Smooth muscle cell (in vitro differentiated cells): ENCODE data around the gene CRADD. TPM values are rescaled to one million over a fixed set of nuclear protein-coding genes. Genes with fewer than 3 reads are reported as not detected.

Source experiments
- DNase-seq: peaks from one replicate; lab custom pipeline; 2025; ENCODE audit not compliant: unreplicated experiment; lab: John Stamatoyannopoulos, UW
- H2AFZ ChIP-seq: fragments of 200-600 bp; sonication (generic); 2 replicates; pipeline ENCODE4 v1.6.0; 2016; ENCODE audit warnings: antibody characterized with exemption, low read depth, mild to moderate bottlenecking
- H3F3A ChIP-seq: fragments of 200-600 bp; sonication (generic); 2 replicates; pipeline ENCODE4 v1.6.0; 2017; ENCODE audit warnings: antibody characterized with exemption, low read depth
- H3K27ac ChIP-seq: fragments of 200-600 bp; sonication (generic); 2 replicates; pipeline ENCODE4 v1.5.1; 2016; ENCODE audit warnings: low read depth, mild to moderate bottlenecking
- H3K27me3 ChIP-seq: fragments of 200-600 bp; sonication (generic); 2 replicates; pipeline ENCODE4 v1.6.1; 2016; ENCODE audit warnings: low read depth, mild to moderate bottlenecking
- H3K36me3 ChIP-seq: fragments of 200-600 bp; sonication (generic); 2 replicates; pipeline ENCODE4 v1.5.1; 2016; ENCODE audit warnings: low read depth
- H3K4me1 ChIP-seq: fragments of 200-600 bp; sonication (generic); 2 replicates; pipeline ENCODE4 v1.5.1; 2016; ENCODE audit warnings: low read depth
- H3K4me2 ChIP-seq: fragments of 200-600 bp; sonication (generic); 2 replicates; pipeline ENCODE4 v1.6.0; 2016; ENCODE audit warnings: mild to moderate bottlenecking
- H3K4me3 ChIP-seq: fragments of 200-600 bp; sonication (generic); 2 replicates; pipeline ENCODE4 v1.5.1; 2016; ENCODE audit warnings: mild to moderate bottlenecking
- H3K79me2 ChIP-seq: fragments of 200-600 bp; sonication (generic); 2 replicates; pipeline ENCODE4 v1.6.0; 2016; ENCODE audit warnings: low read depth, mild to moderate bottlenecking
- H3K9ac ChIP-seq: fragments of 200-600 bp; sonication (generic); 2 replicates; pipeline ENCODE4 v1.6.0; 2016; ENCODE audit warnings: low read depth
- H3K9me3 ChIP-seq: fragments of 200-600 bp; sonication (generic); replicated peaks from 2 replicates; pipeline ENCODE4 v1.5.1; 2016; ENCODE audit warnings: low read depth
- H4K20me1 ChIP-seq: fragments of 200-600 bp; sonication (generic); 2 replicates; pipeline ENCODE4 v1.6.0; 2016; ENCODE audit warnings: low read depth
- CTCF ChIP-seq: fragments of 200-600 bp; sonication (generic); IDR thresholded peaks from 2 replicates; pipeline ENCODE4 v1.5.1; 2017; ENCODE audit warnings: borderline replicate concordance, mild to moderate bottlenecking, antibody characterized with exemption; ENCODE audit not compliant: insufficient read depth, poor library complexity, severe bottlenecking
- WGBS: methylation state at CpG from one replicate; pipeline ENCODE4 v1.1.7; 2016; ENCODE audit warnings: low lambda C conversion rate; 5-methylcytosine and 5-hydroxymethylcytosine counted together
- polyA plus RNA-seq: library from polyadenylated mRNA; unstranded; fragments of >200 nt; fragmentation: Nextera tagmentation; extraction: Ambion mirVana; gene quantifications from 2 replicates; pipeline ENCODE4 v1.2.1, GENCODE V29; 2016
- total RNA-seq: library from RNA; depleted of rRNA; stranded (reverse); fragments of >200 nt; gene quantifications from 2 replicates; pipeline ENCODE4 v1.2.3, GENCODE V29; 2014

Gene CRADD
- total and polyA plus RNA-seq, 2 experiments from 2014 or later: 10.7 to 28.6 TPM

- DNase-seq: no peak
- WGBS: 44% methylated on average over 1 of the region's 1 CpG
- H3K36me3 ChIP-seq: no peaks in the 10 kb centered on the region
- TF ChIP-seq CTCF: no peak
- H3K27me3 ChIP-seq: no peaks in the 10 kb centered on the region
- no peaks in the 10 kb centered on the region for H3K4me1 ChIP-seq
- H3K4me2 ChIP-seq: no peak overlapping the region
- H3K9me3 ChIP-seq: no peaks in the 10 kb centered on the region
- no peaks in the 10 kb centered on the region for H4K20me1 ChIP-seq
- H3F3A ChIP-seq: no peaks in the 10 kb centered on the region
- no peak overlapping the region for H2AFZ ChIP-seq
- H3K4me3 ChIP-seq: no peak overlapping the region
- H3K9ac ChIP-seq: no peak overlapping the region
- no peak overlapping the region for H3K27ac ChIP-seq
- no peaks in the 10 kb centered on the region for H3K79me2 ChIP-seq
Measured at GRCh38 chr12:93880853-93881522, 203.8 kb downstream of the CRADD start.

GRCh38 chr12:93882763-93883162 is 205.6 kb downstream of the CRADD start:
- no peaks in the 10 kb centered on the region for H3K36me3 ChIP-seq
- H4K20me1 ChIP-seq: no peaks in the 10 kb centered on the region
- H3K27ac ChIP-seq: no peak overlapping the region
- no peaks in the 10 kb centered on the region for H3K27me3 ChIP-seq
- H3K4me3 ChIP-seq: no peak overlapping the region
- no peak for TF ChIP-seq CTCF
- H3K9ac ChIP-seq: no peak overlapping the region
- no peak for DNase-seq
- no peak overlapping the region for H2AFZ ChIP-seq
- H3K9me3 ChIP-seq: no peaks in the 10 kb centered on the region
- H3K4me1 ChIP-seq: no peaks in the 10 kb centered on the region
- H3K79me2 ChIP-seq: no peaks in the 10 kb centered on the region
- 83% methylated on average over 3 of the region's 3 CpGs for WGBS
- no peak overlapping the region for H3K4me2 ChIP-seq
- H3F3A ChIP-seq: no peaks in the 10 kb centered on the region

- H2AFZ ChIP-seq: no peak overlapping the region
- 63% methylated on average over 2 of the region's 2 CpGs for WGBS
Measured at GRCh38 chr12:93883436-93884154, 206.4 kb downstream of the CRADD start.

More at GRCh38 chr12:93883436-93884154, 206.4 kb downstream of the CRADD start:
- Histone ChIP-seq H3K4me2 (no peak overlapping the region), H4K20me1 (no peaks in the 10 kb centered on the region), H3F3A (no peaks in the 10 kb centered on the region), H3K4me1 (no peaks in the 10 kb centered on the region), H3K9me3 (no peaks in the 10 kb centered on the region), H3K9ac (no peak overlapping the region), H3K4me3 (no peak overlapping the region), H3K79me2 (no peaks in the 10 kb centered on the region), H3K36me3 (no peaks in the 10 kb centered on the region), H3K27ac (no peak overlapping the region), H3K27me3 (no peaks in the 10 kb centered on the region)
- no peak for TF ChIP-seq CTCF
- DNase-seq: no peak
